ENCODE data around the gene PAX7.

PAX7 gene

DNA sequence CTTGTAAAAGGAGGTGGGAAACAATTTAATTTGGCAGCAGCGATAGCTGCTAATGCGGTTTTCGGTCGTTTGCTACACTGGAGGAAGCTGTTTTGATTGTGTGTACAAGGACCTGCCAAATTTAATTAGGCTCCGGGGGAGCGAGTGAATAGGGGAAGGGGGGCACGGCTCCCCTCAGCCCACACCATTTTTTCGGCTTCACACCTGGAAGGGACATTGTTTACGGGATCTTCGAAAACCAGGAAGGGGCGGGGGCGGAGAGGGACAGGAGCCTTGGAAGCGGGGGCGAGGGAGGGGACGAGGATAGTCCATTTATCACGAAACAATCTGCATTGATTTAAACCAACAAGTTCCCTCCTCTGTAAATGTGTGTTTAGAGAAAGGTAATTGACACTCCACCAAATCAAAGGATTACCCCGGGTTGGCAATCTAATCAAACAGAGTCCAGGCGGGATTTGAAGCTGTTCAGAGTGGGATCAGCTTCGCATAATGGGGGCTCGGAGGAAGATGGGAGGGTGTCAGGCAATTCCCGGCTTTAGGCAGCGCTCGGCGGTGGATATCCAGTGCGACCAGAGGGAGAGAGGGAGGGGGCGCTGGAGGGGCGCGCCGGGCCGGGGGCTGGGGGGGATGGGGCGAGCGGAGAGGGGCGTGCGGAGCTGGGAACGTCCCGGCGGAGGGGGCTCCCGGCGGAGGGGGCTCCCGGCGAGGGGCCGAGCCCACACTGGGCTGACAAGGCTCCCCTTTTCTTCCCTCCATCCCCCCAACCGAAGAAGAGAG is 9.8 kb downstream of the PAX7 start:
- no peak for DNase-seq (ENCODE audit: low read depth)

DNA sequence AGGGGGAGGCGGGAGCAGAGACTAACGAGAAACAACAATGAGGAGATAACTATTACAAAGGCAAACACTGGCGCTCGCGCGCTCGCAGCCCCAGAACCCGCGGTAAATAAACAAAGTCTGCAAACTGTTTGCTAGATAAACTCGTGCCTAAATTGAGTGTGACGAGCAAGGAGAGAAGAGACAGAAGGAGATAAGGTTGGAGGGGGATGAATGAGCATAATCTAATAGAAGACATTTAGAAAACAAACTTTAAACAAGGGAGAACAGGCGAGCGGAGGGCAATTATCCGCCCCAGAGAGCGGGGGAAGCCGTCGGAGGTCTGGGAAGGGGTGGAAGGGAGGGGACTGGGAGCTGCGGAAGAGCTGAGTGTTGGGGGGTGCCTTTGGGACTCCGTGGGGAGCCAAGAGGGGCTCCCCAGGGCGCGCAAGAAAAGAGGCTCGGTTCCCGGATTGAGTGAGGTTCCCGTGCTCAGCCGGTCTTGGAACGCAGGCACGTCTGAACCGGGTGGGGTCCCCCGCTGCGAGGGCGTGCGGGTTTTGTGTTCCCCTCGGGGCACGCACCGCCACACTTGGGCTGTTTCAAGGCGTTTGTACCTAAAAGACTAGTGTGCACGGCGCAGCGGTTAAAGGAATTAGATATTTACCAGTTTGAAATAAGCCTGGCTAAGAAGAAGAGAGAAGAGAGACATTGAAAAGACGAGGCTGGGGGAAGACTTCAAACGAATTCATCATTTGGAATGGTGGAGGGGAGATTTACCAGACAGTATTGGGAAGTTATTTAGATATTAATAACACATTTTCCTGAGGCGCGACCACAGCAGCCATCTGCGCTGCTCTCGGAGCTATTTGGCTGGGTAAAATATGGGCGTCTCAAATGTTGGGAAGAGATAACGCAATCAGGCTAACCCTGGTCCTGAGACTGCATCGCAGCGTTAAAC is 10.6 kb downstream of the PAX7 start:
- DNase-seq (ENCODE audit: low read depth), result no peak

DNA sequence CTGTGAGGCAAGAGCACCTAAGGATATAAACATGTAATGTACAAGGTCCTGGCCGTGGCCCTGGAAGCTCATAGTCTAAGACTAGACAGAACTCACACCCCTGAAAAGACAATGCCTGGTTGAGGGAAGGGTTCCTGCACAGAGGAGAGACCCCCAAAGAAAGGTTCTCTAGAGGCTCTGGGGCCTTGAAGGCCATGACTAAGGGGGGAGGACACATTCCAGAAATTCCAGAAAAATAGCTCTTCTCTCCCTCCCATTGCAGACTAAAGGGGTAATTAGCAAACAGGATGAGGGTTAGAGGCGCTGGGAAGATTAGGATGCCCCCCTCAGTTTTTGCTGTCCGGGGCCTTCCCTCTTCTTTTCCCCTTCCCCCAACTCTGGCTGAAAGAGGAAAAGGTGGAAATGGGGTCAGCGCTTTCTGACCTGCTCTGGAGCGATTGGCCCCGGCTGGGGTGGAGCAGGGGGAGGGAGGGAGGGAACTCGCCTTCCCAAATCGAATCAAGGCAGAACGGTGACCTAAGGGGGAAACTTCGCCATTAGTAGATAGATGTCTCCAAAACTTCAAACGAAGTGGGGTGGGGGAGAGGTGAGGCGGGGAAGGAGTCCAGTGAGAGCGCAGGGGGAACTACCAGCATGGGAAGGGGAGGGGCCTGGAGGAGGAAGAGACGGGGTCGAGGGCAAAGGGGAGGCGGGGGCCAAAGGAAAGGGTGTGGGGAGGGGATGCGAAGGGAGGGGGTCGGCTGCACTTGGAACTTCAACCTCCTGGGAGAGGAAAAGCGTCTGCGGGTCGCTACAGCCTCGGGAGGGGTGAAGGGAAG is 11.8 kb downstream of the PAX7 start:
- no peak for DNase-seq (ENCODE audit: low read depth)

DNA sequence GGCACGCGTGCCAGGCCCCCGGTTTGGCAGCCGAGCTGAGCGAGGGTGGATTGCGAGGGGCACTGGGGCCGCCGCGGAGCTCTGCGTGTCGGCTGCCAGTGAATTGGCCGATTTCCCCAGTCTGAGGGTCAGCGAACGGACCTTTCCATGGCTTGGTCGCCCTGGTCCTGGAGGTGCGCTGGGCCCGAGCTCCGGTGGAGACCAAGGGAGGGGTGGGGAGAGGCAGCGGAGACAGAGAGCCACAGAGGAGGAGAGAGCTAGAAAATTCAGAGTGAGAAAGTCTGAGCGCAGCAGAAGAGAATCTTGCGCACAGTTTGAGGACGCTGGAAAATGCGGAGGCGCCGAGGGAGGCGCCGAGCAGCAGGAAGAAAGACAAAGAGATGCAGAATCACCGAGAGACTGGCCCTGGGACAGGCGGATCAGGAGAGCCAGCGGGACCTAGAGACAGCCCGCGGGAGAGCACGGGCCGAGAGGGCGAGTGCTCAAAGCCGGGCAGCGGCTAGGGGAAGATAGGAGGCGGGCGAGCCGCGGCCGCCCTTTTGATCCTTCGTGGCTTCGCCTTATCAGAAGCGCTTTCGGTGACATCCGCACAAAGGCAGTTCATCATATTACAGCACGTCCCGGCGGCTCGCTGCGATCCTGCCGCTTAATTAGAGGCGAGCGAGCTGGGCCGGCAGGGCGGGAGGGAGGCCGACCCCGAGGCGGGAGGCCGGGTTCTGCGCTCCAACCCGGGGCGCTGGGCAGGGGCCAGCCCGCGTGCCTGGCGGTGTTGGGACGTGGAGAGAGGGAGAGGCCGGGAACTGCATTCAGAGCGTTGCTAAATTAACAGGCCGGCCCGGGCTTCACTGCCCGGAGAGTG is 12.7 kb downstream of the PAX7 start:
- no peak for DNase-seq (ENCODE audit: low read depth)

DNA sequence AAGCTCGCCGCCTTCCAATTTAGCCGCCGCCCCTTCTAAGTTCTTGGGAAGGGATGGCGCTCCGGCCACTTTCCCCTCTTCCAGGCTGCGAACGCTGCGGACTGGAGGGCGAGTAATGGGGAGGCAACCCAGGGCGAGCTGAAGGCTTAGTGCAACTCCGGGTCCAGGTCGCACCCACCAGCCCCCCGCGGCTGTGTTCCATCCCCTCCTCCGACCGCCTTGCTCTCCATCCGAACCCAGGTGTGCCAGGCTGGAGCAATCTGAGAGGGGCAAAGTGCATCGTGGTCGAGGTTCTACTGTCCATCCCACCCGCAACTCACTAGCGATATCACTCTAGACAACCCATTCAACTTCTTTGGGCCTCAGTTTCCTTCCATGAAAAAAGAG is 13.4 kb downstream of the PAX7 start:
- no peak for DNase-seq (ENCODE audit: low read depth)

DNA sequence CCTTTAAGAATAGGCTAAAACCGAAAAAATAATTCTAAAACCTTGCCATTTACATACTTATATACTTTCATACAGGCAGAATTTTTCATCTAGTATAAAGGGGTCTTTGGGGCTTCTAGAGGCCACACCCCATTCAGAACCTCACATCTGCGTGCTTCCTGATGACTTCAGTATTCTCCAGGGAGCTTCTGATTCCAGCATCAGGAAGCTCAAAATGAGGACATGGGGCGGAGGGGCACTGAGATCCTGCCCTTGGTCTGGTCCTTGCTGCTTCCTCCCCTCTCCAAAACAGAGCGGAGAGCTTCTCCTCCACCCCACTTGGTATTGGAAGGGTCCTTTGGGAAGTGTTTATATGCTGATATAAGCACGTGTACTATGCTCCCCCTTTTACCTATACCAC is 13.8 kb downstream of the PAX7 start:
- no peak for DNase-seq (ENCODE audit: low read depth)

DNA sequence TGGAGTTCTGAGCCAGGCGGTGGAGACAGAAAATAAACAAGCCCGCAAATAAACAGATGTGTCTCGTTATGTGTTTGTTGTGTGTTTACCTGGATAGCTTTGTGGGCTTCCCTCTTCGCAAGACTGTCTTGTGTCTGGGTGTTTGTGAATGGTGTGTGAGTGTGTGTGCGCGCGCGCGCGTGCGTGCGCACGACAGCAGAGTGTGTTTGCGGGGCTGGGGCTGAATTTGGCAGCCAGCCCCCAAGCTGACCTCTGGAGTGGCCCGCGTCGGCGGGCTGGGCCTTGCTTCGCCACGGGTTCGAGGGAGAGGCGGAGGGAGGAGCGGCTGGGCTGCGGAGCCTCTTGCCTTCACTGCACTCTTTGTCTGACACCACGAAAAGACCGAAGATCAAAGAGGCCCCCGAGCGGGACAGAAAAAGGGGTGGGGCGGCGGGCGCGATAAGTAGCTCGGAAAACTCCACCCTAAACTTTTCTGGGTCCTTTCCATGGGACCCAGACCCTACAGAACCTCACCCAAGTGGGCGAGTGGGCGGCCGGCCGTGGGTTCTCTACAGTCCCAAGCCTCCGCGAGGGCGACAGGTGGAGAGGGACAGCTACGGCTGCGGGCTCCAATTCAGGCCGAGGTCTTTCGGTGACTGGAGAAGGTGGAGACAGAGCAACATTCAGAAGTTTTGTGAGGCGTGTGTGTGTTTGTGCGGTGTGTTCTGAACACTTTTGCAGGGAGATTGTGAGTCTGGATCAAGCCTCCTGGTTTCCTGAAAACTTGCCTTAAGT is 14.5 kb downstream of the PAX7 start:
- DNase-seq (ENCODE audit: low read depth), result no peak

DNA sequence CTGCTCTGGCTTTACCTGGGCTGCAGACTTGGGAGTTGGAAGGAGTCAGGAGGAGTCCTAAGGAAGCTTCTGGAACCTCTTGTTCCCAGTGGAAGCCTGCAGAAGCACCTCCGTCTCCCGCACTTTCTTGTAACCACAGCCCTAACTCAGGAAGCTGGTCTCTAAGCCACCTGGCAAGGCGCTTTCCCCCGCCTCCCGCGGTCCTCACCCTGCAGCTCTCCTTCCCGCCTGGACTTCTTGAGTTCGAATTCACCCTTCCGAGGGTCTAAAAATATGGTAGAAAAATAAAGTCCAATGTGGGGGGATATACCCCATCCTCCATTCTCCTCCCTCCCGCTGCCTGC is 15.1 kb downstream of the PAX7 start:
- no peak for DNase-seq (ENCODE audit: low read depth)

DNA sequence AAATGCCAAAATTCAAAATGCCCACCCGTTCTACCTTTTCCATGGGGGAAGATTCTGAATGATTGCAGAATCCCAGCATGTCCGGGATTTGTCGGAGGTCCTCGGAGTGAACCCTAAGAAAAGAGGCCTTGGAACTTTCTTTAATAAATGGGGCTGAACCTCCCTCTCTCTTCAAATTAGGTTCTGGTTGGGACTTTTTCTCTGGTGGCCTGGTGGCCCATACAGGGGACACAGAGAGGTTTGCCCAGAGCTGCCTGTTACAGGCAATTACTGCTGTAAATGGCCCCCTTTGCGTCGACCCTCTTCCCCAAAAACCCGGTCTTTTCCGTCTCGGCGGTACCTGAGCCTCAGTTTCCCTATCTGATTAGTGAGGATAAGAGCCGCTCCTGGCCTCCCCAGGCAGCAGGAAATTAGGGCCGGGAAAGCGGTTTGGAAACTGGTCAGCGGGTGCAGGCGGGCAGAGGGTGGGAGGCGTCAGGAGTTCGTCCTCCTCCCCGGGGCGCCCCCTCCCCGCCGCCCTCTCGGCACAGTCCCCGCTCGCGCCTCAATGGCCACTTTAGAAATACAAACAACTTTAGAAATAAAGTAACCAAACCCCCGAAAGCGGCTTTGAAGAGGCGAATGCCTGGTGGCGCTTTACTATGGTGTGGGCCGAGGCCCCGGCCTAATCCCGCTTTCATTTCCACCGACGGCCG is 15.6 kb downstream of the PAX7 start:
- DNase-seq (ENCODE audit: low read depth), result no peak

DNA sequence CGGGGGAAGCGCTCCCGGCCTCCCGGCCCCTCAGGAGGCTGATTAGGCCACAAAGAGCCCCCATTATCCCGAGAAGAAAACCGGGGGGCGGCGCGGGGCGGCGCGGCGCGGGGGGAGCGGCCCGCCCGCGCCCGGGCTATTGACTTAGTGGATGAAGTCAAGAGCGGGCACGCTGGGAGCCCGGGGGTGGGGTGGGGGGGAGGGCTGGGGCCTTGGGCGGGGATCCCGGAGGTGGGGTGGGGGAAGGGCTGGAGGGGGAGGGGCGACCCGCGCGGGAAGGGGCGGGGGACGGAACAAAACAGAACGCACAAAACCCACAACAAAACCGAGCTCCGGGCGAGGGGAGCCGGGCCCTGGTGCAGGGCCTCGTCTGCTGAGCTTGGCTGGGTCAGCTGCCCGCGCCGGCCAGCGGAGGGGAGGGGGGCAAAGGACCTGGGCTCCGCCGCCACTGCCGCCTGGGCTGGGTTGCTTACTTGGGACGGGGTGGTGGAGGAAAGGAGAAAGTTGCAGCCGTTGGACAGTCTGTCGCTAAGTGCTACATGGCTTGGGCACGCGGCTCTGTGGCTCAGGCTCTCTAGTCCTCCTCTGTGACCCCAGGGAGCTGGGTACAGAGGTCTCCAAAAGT is 16.3 kb downstream of the PAX7 start:
- DNase-seq (ENCODE audit: low read depth), result no peak

DNA sequence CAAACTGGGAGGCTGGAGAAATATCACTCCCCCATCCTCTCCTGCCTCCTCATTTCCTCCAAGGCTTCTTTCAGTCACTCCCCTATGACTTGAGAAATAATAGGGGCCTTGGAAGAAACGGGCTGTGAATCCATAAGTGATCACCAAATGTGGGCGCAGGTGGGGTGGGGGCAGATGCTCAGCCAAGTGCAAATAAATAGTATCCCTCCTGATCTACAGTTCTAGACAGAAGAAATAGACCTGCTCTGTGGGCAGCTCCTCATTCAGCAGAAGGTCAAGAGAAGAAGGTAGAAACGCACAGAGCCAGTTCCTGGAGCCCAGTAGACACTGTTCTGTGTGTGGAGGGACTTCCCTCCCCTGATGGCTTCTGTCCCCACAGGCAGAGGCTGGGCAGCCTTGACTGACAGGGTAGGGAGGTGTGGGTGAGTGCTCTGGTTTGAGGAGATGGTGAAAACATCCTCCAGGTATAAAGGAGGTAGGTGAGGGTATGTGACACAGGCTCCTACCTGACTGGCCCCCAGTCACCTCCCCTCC is 17.1 kb downstream of the PAX7 start:
- DNase-seq (ENCODE audit: low read depth), result no peak

DNA sequence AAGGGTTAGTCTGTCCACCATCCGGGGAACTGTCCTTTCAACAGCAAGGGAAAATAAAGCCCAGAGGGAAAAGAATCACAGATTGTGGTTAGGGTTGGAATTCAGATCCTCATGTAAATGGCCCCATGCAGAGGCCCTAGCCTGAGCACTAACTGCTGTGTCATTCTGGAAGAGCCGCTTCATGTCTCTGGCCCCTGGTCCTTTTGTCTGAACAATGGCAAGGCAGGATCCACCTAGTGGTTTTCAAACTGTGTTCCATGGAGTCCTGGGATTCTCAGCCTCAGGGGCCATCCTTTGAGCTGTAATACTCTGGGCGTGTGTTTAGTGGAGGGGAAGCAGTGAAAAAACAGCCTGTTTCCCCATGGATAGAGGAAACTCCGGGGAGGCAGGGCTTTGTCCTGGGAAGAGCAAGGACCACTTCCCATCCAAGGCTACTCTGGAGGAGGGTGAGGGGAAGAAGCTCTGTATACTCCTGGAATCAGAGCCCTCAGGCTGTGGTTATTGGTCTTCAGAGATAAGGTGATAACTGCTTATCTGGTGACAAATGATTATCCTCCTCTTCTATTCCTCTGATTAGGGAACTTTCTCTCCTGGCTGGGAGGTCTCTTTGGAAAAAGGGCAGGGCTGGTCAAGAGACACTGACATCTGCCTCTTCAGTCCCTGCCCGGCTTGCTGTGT is 19.2 kb downstream of the PAX7 start:
- DNase-seq (ENCODE audit: low read depth), result no peak

DNA sequence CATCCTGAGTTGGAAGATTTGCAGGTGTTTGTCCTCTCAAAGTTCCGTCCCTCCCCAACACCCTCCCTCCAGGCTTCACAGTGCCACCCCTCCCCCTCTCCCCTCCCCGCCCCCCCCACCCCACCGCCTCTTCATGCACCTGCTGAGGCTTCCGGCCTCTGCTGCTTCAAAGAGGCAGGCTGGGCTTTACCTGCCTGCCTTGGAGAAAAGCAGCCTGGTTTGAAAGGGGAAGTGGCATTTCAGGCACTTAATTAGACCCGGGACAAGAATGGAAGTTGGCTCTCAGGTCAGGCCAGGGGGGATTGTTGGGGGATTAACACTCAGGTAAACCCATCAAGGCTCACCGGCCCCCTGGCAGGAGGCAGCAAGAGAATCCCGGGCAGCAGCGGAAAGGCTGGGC is 21.1 kb downstream of the PAX7 start:
- DNase-seq (ENCODE audit: low read depth), result no peak

DNA sequence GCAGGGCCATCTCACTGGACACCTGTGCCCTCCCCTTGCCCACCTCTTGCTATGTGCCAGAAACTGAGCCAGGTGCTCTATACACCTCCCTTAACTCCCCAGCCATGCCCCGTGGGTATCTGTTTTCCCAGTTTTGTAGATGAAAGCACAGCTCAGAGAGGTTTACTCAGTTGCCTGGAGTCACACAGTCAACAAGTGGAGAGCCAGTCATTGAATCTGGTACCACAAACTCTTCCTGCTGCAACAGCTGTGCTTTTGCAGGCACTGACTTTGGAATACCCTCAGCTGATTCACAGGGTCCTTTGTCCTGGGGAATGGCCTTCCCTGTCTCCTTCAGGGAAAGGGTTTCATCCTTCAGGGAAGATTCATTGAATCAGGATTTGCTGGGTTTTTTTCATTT is 22.1 kb downstream of the PAX7 start:
- DNase-seq (ENCODE audit: low read depth), result no peak

DNA sequence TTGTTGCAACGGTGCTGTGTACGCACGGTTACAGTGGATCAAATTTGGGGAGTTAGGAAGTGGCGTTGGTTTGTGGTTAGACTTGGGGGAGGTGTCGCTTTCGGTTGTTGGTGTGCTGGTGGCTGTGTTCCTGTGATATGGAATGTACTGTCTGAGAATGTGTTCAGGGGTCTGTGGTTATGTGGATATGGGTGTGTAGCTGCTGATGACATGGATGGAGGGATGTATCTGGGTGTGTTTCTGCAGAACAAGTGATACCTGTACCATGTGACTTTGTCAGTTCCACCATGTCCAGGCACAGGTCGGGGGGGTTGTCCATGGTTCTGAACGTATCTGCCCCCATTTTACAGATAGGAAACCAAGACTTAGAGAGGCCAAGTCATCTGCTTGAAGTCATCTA is 22.7 kb downstream of the PAX7 start:
- no peak for DNase-seq (ENCODE audit: low read depth)

DNA sequence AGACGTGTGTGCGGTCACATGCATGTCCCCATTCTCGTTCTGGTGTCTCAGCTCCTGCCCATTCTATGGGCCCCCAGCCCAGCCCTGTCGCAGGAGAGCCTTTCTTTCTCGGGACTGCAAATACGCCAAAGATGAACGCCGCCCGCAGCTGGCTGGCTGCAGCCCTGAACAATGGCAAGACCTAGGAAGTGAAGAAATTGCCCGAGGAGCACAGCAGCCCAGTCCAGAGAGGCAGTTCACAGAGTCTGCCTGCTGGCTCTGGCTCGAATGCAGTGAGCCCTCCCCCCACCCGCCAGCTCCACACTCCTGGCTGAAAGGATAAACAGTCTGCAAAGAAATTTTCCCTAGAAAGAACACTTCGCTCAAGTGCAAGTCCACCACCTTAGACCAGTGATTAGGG is 23.3 kb downstream of the PAX7 start:
- no peak for DNase-seq (ENCODE audit: low read depth)

DNA sequence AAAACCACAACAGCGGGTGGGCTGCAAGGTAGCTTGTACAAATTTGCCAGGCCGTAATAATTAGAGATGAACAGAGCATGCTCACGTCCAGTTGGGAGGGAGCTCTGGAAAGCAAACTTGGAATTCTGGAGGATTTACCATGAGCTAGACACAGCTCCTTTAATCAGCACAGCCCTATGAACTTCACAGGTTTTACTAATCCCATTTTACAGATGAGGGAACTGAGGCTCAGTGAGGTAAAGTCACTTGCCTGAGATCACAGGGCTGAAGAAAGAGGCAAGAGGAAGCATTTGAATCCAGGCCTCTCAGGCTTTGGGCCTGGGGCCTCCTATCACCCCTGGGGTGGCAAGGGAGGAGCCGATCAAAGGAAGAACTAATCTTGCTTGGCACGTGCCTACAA is 24.0 kb downstream of the PAX7 start:
- no peak for DNase-seq (ENCODE audit: low read depth)

DNA sequence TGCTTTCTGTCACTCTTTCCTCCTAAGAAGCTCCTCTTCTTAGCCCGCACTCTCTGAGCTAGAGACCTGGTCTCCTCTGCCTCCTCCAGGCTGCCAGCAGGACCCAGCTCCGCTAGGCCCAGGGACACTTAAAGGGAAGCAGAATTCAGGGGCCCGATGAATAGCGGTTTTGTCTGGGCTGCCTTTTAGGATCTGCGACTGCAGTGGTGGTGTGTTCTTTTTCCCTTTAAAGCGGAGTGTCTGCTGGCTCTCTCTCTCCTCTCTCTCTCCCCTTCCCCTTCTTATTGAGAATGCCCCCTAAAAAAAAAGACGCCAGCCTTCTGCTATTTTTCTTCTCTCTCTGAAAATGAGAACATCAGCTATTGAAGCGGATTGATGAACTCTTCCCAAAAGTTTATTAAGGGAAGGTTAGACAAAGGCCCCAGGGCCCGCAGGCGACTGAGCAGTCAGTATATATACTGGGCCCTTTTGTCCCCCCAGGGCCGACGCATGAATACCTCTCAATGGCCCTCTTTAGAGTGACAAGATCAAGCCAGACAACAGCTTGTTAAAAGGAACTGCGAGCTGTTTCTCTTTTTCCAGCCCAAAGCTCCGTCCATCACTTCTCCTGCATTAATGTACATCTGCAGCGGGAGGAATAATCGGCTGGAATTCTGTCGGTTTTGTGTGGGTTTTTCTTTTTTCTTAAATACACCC is 27.0 kb downstream of the PAX7 start:
- DNase-seq (ENCODE audit: low read depth), result no peak

All from HS-5 (cell line).